Mesothelial cell of epicardium (in vitro differentiated cells): ENCODE results near the gene KLHL25. TPM values are rescaled to one million over a fixed set of nuclear protein-coding genes. Genes with fewer than 3 reads are reported as not detected.

Source experiments
- DNase-seq, 2 experiments: peaks; one replicate each; pipeline ENCODE4 v3.0.0; 2021; ENCODE audit warnings: low spot score in 2 of 2; ENCODE audit not compliant: unreplicated experiment in 2 of 2
- H3K27ac Mint-ChIP-seq: 2 replicates; pipeline ENCODE4 v1.8.0; 2021; ENCODE audit warnings: mixed read lengths
- H3K27me3 Mint-ChIP-seq: 2 replicates; pipeline ENCODE4 v1.8.0; 2021; ENCODE audit warnings: low read depth, mixed read lengths
- H3K36me3 Mint-ChIP-seq: 2 replicates; pipeline ENCODE4 v1.8.0; 2021; ENCODE audit warnings: mixed read lengths
- H3K4me1 Mint-ChIP-seq: 2 replicates; pipeline ENCODE4 v1.8.0; 2021; ENCODE audit warnings: mixed read lengths
- H3K4me3 Mint-ChIP-seq: 2 replicates; pipeline ENCODE4 v1.8.0; 2021; ENCODE audit warnings: mild to moderate bottlenecking, moderate library complexity, mixed read lengths
- H3K9me3 Mint-ChIP-seq: 2 replicates; pipeline ENCODE4 v1.8.0; 2021; ENCODE audit warnings: mixed read lengths
- CTCF ChIP-seq: fragments of 200-600 bp; sonication (generic); IDR thresholded peaks from one replicate; pipeline ENCODE4 v1.5.0; 2021; ENCODE audit warnings: antibody characterized with exemption; ENCODE audit not compliant: unreplicated experiment
- total RNA-seq: library from RNA; stranded (reverse); gene quantifications from 3 replicates; pipeline ENCODE4 v1.2.1, GENCODE V29; 2021

Gene KLHL25
- total RNA-seq, 1 donor from 2014 or later = 8.0 TPM

GRCh38 chr15:85767785-85768529 is 26.8 kb downstream of the KLHL25 start:
- no peak for TF ChIP-seq CTCF

GRCh38 chr15:85766001-85766831 is 28.5 kb downstream of the KLHL25 start:
- Mint-ChIP-seq H3K27me3 (no peaks in the 10 kb centered on the region), H3K4me3 (no peak overlapping the region), H3K36me3 (peaks cover 14% of the 10 kb centered on the region), H3K27ac (no peak overlapping the region), H3K4me1 (peaks cover 6% of the 10 kb centered on the region), H3K9me3 (no peaks in the 10 kb centered on the region)
- TF ChIP-seq CTCF = no peak
- DNase-seq = no peak

More at GRCh38 chr15:85767785-85768529, 26.8 kb downstream of the KLHL25 start:
- Mint-ChIP-seq H3K4me1 (peaks cover 16% of the 10 kb centered on the region), H3K4me3 (no peak overlapping the region), H3K36me3 (peaks cover 11% of the 10 kb centered on the region), H3K27ac (no peak overlapping the region), H3K9me3 (no peaks in the 10 kb centered on the region), H3K27me3 (no peaks in the 10 kb centered on the region)
- DNase-seq = no peak

- Mint-ChIP-seq H3K4me3 (no peak overlapping the region), H3K36me3 (peaks cover 8% of the 10 kb centered on the region), H3K27ac (no peak overlapping the region), H3K9me3 (no peaks in the 10 kb centered on the region), H3K27me3 (no peaks in the 10 kb centered on the region), H3K4me1 (no peaks in the 10 kb centered on the region)
- TF ChIP-seq CTCF = no peak
- no peak for DNase-seq
Measured at GRCh38 chr15:85764649-85765277, 30.0 kb downstream of the KLHL25 start.

- H3K4me1 Mint-ChIP-seq = no peaks in the 10 kb centered on the region
- DNase-seq = no peak
- no peaks in the 10 kb centered on the region for H3K9me3 Mint-ChIP-seq
- no peak for TF ChIP-seq CTCF
- H3K4me3 Mint-ChIP-seq = no peak overlapping the region
- H3K27me3 Mint-ChIP-seq = no peaks in the 10 kb centered on the region
- no peak overlapping the region for H3K27ac Mint-ChIP-seq
- H3K36me3 Mint-ChIP-seq = peaks cover 7% of the 10 kb centered on the region
Measured at GRCh38 chr15:85763673-85764633, 30.8 kb downstream of the KLHL25 start.

- no peak overlapping the region for H3K4me3 Mint-ChIP-seq
- no peak overlapping the region for H3K27ac Mint-ChIP-seq
- no peaks in the 10 kb centered on the region for H3K9me3 Mint-ChIP-seq
- H3K4me1 Mint-ChIP-seq = no peaks in the 10 kb centered on the region
- TF ChIP-seq CTCF = no peak
- H3K36me3 Mint-ChIP-seq = peaks cover 4% of the 10 kb centered on the region
- DNase-seq = no peak
- H3K27me3 Mint-ChIP-seq = no peaks in the 10 kb centered on the region
Measured at GRCh38 chr15:85763157-85763556, 31.6 kb downstream of the KLHL25 start.
